HEK293 (cell line): ENCODE measurements around the gene MATR3.

Experiments used
- CTCF ChIA-PET: fragments of 350-600 bp; formaldehyde crosslinking; extraction: SDS; loops from one replicate; lab custom pipeline; 2021; ENCODE audit warnings: antibody characterized with exemption; lab: Yijun Ruan, JAX
- POLR2A ChIA-PET: fragments of 300-600 bp; formaldehyde crosslinking; extraction: SDS; loops from one replicate; lab custom pipeline; 2020; ENCODE audit warnings: antibody characterized with exemption, inconsistent platforms; lab: Yijun Ruan, JAX
- H3K27ac ChIP-seq: fragments of 200-500 bp; sonication (Bioruptor generic); 2 replicates; pipeline ENCODE4 v1.5.1; 2014; ENCODE audit warnings: low read depth, low read length, control low read depth, inconsistent platforms; ENCODE audit errors: extremely low read depth
- H3K36me3 ChIP-seq, 2 experiments: fragments of 200-500 bp in 1 of 2; sonication (Bioruptor generic) in 1 of 2; 1 replicate in 1 of 2; 2 replicates in 1 of 2; pipeline ENCODE4 v1.5.1; 2014 to 2017; ENCODE audit warnings: inconsistent platforms in 2 of 2, low read length in 2 of 2; ENCODE audit not compliant: control insufficient read depth in 2 of 2, insufficient read depth in 1 of 2
- H3K4me1 ChIP-seq: fragments of 200-500 bp; sonication (Bioruptor generic); 2 replicates; pipeline ENCODE4 v1.5.1; 2014; ENCODE audit warnings: mild to moderate bottlenecking, low read length, inconsistent platforms; ENCODE audit not compliant: control insufficient read depth, insufficient read depth
- H3K4me3 ChIP-seq: 2 replicates; pipeline ENCODE4 v1.5.1; 2011; ENCODE audit warnings: low read depth, mild to moderate bottlenecking, control low read depth, low read length, moderate library complexity
- H3K9me3 ChIP-seq: fragments of 200-500 bp; sonication (Bioruptor generic); 2 replicates; pipeline ENCODE4 v1.5.1; 2014; ENCODE audit warnings: low read depth, low read length, inconsistent platforms; ENCODE audit not compliant: control insufficient read depth, insufficient read depth
- EGR2 ChIP-seq: fragments of 450-650 bp; formaldehyde crosslinking; IDR thresholded peaks from 2 replicates; pipeline ENCODE4 v1.5.1; 2016; ENCODE audit warnings: low read depth, missing biosample characterization, missing genetic modification characterization
- SP2 ChIP-seq: fragments of 450-650 bp; formaldehyde crosslinking; IDR thresholded peaks from 2 replicates; pipeline ENCODE4 v1.5.1; 2016; ENCODE audit warnings: missing biosample characterization, missing genetic modification characterization
- ZBTB17 ChIP-seq: fragments of 450-650 bp; formaldehyde crosslinking; IDR thresholded peaks from 2 replicates; pipeline ENCODE4 v1.5.1; 2016; ENCODE audit warnings: missing biosample characterization, missing genetic modification characterization
- ZBTB48 ChIP-seq: fragments of 450-650 bp; formaldehyde crosslinking; IDR thresholded peaks from 2 replicates; pipeline ENCODE4 v1.5.1; 2016; ENCODE audit warnings: missing biosample characterization, missing genetic modification characterization
- ZBTB8A ChIP-seq: fragments of 450-650 bp; formaldehyde crosslinking; IDR thresholded peaks from 2 replicates; pipeline ENCODE4 v1.5.1; 2016; ENCODE audit warnings: missing biosample characterization, missing genetic modification characterization
- ZFP3 ChIP-seq: fragments of 450-650 bp; formaldehyde crosslinking; IDR thresholded peaks from 2 replicates; pipeline ENCODE4 v1.5.1; 2016; ENCODE audit warnings: low read depth, missing biosample characterization, missing genetic modification characterization
- ZNF10 ChIP-seq: fragments of 450-650 bp; formaldehyde crosslinking; IDR thresholded peaks from 2 replicates; pipeline ENCODE4 v1.5.1; 2017; ENCODE audit warnings: missing biosample characterization, missing genetic modification characterization
- ZNF239 ChIP-seq: fragments of 450-650 bp; formaldehyde crosslinking; IDR thresholded peaks from 2 replicates; pipeline ENCODE4 v1.5.1; 2016; ENCODE audit warnings: missing biosample characterization, missing genetic modification characterization
- ZNF426 ChIP-seq: fragments of 450-650 bp; formaldehyde crosslinking; IDR thresholded peaks from 2 replicates; pipeline ENCODE4 v1.5.1; 2017; ENCODE audit warnings: missing biosample characterization, missing genetic modification characterization, mild to moderate bottlenecking, inconsistent platforms, moderate library complexity
- ZNF433 ChIP-seq: fragments of 450-650 bp; formaldehyde crosslinking; IDR thresholded peaks from 2 replicates; pipeline ENCODE4 v1.5.1; 2016; ENCODE audit warnings: missing biosample characterization, missing genetic modification characterization, low read depth
- ZNF449 ChIP-seq: fragments of 450-650 bp; formaldehyde crosslinking; IDR thresholded peaks from 2 replicates; pipeline ENCODE4 v1.5.1; 2017; ENCODE audit warnings: missing biosample characterization, mild to moderate bottlenecking, missing genetic modification characterization, moderate library complexity
- ZNF510 ChIP-seq: fragments of 450-650 bp; formaldehyde crosslinking; IDR thresholded peaks from 2 replicates; pipeline ENCODE4 v1.5.1; 2018; ENCODE audit warnings: mild to moderate bottlenecking, missing genetic modification characterization, missing biosample characterization; ENCODE audit not compliant: insufficient replicate concordance
- ZNF513 ChIP-seq: fragments of 450-650 bp; IDR thresholded peaks from 2 replicates; pipeline ENCODE4 v1.5.1; 2018; ENCODE audit warnings: missing biosample characterization, missing genetic modification characterization
- ZNF514 ChIP-seq: fragments of 450-650 bp; formaldehyde crosslinking; IDR thresholded peaks from 2 replicates; pipeline ENCODE4 v1.5.1; 2016; ENCODE audit warnings: missing biosample characterization, missing genetic modification characterization
- ZNF664 ChIP-seq: fragments of 450-650 bp; formaldehyde crosslinking; IDR thresholded peaks from 2 replicates; pipeline ENCODE4 v1.5.1; 2016; ENCODE audit warnings: missing biosample characterization, missing genetic modification characterization
- ZNF670 ChIP-seq: fragments of 450-650 bp; formaldehyde crosslinking; IDR thresholded peaks from 2 replicates; pipeline ENCODE4 v1.5.1; 2016; ENCODE audit warnings: missing biosample characterization, missing genetic modification characterization, low read depth
- ZNF830 ChIP-seq: fragments of 450-650 bp; IDR thresholded peaks from 2 replicates; pipeline ENCODE4 v1.5.0; 2018; ENCODE audit warnings: missing biosample characterization, missing genetic modification characterization, low read depth, mild to moderate bottlenecking, moderate library complexity
- ZSCAN30 ChIP-seq: fragments of 450-650 bp; IDR thresholded peaks from 2 replicates; pipeline ENCODE4 v1.5.1; 2018; ENCODE audit warnings: missing biosample characterization, mild to moderate bottlenecking, missing genetic modification characterization, moderate library complexity
- TF ChIP-seq, protein P1 (sequence below): fragments of 450-650 bp; formaldehyde crosslinking; IDR thresholded peaks from 2 replicates; pipeline ENCODE4 v1.5.1; 2016; ENCODE audit warnings: missing biosample characterization, missing genetic modification characterization
- TF ChIP-seq, protein P2 (sequence below): fragments of 450-650 bp; formaldehyde crosslinking; IDR thresholded peaks from 2 replicates; pipeline ENCODE4 v1.5.1; 2016; ENCODE audit warnings: missing biosample characterization, missing genetic modification characterization

MATR3 gene

GRCh38 chr5:139293202-139293506, 386 bp upstream of the MATR3 start (continued):
- TF ChIP-seq, protein P1, sequence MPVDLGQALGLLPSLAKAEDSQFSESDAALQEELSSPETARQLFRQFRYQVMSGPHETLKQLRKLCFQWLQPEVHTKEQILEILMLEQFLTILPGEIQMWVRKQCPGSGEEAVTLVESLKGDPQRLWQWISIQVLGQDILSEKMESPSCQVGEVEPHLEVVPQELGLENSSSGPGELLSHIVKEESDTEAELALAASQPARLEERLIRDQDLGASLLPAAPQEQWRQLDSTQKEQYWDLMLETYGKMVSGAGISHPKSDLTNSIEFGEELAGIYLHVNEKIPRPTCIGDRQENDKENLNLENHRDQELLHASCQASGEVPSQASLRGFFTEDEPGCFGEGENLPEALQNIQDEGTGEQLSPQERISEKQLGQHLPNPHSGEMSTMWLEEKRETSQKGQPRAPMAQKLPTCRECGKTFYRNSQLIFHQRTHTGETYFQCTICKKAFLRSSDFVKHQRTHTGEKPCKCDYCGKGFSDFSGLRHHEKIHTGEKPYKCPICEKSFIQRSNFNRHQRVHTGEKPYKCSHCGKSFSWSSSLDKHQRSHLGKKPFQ (tag by site-specific recombination), result no peak
- TF ChIP-seq ZBTB8A (tag by site-specific recombination) (0 out of 2 replicates have a peak, but pooled peaks have one; percentile 59), ZBTB17 (tag by site-specific recombination) (no peak), ZBTB48 (tag by site-specific recombination) (peak; percentile 37; the same call in 1 of the 2 replicates), ZFP3 (tag by site-specific recombination) (0 out of 2 replicates have a peak, but pooled peaks have one; percentile 37), ZNF664 (tag by site-specific recombination) (peak; percentile 84), ZNF449 (tag by site-specific recombination) (0 out of 2 replicates have a peak, but pooled peaks have one; percentile 12), ZNF239 (tag by site-specific recombination) (no peak), ZNF513 (tag by site-specific recombination) (peak; percentile 47; the same call in 1 of the 2 replicates), ZNF510 (tag by site-specific recombination) (peak; percentile 15), SP2 (tag by site-specific recombination) (no peak), ZNF10 (tag by site-specific recombination) (peak; percentile 55; the same call in 1 of the 2 replicates)
- TF ChIP-seq, protein P2, sequence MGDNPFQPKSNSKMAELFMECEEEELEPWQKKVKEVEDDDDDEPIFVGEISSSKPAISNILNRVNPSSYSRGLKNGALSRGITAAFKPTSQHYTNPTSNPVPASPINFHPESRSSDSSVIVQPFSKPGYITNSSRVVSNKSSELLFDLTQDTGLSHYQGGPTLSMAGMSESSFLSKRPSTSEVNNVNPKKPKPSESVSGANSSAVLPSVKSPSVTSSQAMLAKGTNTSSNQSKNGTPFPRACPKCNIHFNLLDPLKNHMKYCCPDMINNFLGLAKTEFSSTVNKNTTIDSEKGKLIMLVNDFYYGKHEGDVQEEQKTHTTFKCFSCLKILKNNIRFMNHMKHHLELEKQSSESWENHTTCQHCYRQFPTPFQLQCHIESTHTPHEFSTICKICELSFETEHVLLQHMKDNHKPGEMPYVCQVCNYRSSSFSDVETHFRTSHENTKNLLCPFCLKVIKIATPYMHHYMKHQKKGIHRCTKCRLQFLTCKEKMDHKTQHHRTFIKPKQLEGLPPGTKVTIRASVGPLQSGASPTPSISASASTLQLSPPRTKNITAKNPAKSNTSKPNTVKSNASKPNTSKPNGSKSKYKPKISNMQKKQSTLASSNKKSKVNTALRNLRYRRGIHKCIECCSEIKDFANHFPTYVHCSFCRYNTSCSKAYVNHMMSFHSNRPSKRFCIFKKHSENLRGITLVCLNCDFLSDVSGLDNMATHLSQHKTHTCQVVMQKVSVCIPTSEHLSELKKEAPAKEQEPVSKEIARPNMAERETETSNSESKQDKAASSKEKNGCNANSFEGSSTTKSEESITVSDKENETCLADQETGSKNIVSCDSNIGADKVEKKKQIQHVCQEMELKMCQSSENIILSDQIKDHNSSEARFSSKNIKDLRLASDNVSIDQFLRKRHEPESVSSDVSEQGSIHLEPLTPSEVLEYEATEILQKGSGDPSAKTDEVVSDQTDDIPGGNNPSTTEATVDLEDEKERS (tag by site-specific recombination), result 0 out of 2 replicates have a peak, but pooled peaks have one; percentile 20

DNA sequence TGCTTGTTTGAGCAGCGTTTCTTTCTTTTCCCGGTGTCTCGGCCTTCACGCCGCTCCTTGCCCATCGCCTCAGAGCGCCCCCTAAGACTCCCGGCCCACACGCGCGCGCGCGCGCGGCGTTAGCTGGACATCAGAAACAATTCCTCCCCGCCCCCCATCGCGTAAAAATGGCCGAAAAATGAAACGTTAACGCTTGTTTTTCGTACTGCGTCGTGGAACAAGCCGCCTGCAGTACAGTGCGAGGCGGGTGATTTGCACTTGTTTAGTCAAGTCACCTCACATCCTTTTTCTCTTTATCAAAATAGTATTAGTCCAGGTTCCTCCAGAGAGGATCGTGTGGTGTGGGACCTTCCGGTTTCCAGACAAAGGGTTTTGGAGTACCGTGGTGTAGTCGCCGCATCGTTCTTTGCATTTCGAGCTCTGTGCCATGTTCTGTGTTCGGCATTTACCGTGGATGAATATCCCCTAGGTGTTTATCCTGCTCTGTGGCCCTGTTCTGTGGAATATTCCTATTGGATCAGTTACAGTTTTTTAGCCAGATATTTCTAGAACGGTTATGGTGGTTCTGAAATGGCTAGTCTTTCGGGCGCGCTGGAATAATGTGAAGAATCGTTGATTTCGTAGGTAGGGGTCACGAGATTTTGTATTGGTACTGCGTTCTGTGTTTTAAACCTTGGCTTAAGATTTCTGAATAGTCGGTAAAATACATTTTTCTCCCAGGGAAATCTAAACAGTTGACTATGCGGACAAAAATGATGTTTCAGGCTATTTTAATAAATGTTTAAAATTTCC, 1.0 kb downstream of the MATR3 start:
- Histone ChIP-seq H3K9me3 (no peaks in the 10 kb centered on the region), H3K4me3 (peak overlapping the region; percentile 93), H3K4me1 (peaks cover 38% of the 10 kb centered on the region), H3K36me3 (peaks cover 0 to 3% of the 10 kb centered on the region in 2 experiments; a peak in 2 of 3 replicates), H3K27ac (peak overlapping the region; percentile 100)
- ChIA-PET CTCF (interaction anchor here (0.6 to 1.8 kb wide), 6 partner anchors 18 to 1122 kb away, joined by 3 to 6 read pairs (median 3); partner anchors contain the start of gene PAIP2), POLR2A (interaction anchor here (0.6 to 2.6 kb wide), 20 partner anchors 10 to 752 kb away, joined by 3 to 62 read pairs (median 5); partner anchors contain the start of genes DNAJC18, ETF1, HSPA9 and PAIP2)
- no peak for TF ChIP-seq ZNF830
- 0 out of 2 replicates have a peak, but pooled peaks have one; percentile 12 for TF ChIP-seq EGR2 (tag by site-specific recombination)
- no peak for TF ChIP-seq ZNF433
- TF ChIP-seq ZNF513 (tag by site-specific recombination), result no peak
- no peak for TF ChIP-seq ZNF514 (tag by site-specific recombination)
- TF ChIP-seq ZNF426, result no peak
- peak; percentile 51; the same call in 1 of the 2 replicates for TF ChIP-seq ZSCAN30
- TF ChIP-seq ZNF670, result no peak
